GM20000 (cell line): ENCODE data around the gene HOXC5.

Experiments used
- DNase-seq: peaks from one replicate; pipeline ENCODE4 v3.0.0; 2012; ENCODE audit warnings: low spot score
- TF ChIP-seq, protein P1 (sequence below): IDR thresholded peaks from 2 replicates; pipeline ENCODE4 v1.5.1; 2012; ENCODE audit warnings: mild to moderate bottlenecking, control low read depth; ENCODE audit errors: extremely low read depth, missing control alignments

The HOXC5 gene

DNA sequence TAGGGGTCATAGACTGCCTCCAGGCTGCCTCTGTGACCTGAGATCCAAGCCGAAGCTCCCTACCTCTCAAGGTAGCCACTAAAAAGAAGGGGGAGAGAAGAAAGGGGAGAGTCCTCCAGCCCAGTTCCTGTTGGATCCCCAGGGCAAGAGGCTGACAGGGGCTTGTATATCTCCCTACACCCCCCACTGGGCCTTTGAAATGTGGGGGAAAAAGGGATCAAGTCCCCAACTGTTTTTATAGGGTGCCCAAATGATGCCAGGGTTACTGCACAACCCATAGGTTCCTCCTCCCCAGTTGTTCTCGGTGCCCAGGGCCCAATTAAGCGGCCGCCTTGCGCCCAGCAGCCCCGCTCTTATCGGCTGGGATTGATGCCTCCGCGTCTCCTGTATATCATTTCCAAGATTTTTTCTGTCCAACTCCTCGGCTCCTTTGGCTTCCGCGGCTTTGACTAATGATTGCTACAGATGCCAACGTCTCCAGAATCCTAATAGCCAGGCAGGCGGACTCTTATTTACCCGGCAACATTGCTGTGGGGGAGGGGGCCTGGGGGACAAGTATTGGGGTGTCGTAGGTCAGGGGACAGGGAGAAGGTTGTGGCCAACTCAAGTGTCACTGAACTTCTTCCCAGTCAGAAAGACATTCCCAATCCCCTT is 13.1 kb downstream of the HOXC5 start:
- TF ChIP-seq, protein P1, sequence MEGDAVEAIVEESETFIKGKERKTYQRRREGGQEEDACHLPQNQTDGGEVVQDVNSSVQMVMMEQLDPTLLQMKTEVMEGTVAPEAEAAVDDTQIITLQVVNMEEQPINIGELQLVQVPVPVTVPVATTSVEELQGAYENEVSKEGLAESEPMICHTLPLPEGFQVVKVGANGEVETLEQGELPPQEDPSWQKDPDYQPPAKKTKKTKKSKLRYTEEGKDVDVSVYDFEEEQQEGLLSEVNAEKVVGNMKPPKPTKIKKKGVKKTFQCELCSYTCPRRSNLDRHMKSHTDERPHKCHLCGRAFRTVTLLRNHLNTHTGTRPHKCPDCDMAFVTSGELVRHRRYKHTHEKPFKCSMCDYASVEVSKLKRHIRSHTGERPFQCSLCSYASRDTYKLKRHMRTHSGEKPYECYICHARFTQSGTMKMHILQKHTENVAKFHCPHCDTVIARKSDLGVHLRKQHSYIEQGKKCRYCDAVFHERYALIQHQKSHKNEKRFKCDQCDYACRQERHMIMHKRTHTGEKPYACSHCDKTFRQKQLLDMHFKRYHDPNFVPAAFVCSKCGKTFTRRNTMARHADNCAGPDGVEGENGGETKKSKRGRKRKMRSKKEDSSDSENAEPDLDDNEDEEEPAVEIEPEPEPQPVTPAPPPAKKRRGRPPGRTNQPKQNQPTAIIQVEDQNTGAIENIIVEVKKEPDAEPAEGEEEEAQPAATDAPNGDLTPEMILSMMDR = no peak
- no peak for DNase-seq

DNA sequence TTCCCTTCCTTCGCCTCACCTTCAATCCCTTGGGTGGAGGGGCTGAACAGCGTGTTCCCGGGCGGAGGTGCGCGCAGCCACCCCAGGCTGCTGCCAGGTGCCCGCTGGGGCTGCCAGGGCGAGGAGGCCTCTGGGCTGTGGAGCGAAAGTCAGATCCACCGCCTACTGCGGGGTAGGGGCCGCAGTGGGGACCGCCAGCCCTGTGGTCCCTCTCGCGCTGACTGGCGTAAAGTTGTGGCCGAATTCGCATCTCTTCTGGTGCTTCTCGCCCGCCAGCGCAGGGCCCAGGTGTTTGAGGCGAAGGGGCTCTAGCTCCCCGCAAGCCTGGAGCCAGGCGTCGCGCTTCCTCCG is 13.9 kb downstream of the HOXC5 start:
- DNase-seq = no peak
- TF ChIP-seq, protein P1 = no peak

DNA sequence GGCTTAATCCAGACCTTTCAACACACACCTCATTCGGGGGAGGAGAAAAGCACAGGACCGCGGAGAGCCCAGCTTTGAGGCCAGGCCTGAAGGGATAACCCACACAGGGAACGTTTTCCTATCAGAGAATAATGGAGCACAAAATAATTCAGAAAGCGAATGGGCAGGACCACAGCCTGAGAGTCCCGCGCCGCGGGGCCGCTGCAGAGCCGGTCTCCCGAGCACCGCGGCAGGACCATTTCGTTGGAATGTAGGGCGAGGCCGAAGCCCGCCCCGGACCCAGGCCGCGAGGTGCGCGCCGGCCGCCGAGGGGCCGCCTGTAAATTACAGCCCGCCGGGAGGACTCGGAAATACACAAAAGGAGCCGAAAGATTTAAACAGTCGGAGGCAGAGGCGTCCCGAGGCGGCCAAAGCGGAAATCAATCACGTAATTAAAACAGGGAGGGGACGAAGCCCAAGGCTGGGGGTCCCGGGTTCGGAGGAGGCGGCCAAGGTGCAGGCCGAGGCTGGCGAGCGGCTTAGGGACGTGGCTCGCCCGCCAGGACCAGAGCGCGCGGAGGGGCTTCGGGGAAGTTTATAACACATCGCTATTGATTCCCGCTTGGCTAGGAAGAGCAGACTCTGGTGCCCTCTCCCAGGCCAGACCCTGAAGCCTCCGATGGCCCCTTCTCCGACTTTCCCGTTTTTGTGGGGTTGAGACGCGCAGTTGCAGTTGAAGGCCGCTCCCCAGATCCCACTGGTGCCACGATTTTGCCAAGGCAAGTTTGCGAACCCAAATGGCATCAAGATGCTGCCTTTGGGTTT is 14.5 kb downstream of the HOXC5 start:
- TF ChIP-seq, protein P1 = no peak
- no peak for DNase-seq

DNA sequence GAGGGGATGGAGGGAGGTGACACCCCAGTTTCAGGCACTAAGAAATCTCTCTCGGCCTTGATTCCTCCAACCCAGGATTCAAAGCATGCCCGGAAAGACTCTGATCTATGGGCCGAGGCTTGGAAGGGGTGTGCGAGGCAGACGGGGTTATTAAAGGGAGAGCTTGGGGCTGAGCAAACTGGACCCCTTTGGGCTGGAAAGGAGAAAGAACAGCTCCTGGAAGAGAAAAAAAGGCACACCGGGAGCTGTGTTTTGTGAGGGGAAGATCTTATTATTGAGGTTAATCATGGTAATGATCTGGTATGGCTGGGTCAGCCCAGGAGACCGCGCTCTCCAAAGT is 15.1 kb downstream of the HOXC5 start:
- no peak for DNase-seq
- TF ChIP-seq, protein P1 = no peak

DNA sequence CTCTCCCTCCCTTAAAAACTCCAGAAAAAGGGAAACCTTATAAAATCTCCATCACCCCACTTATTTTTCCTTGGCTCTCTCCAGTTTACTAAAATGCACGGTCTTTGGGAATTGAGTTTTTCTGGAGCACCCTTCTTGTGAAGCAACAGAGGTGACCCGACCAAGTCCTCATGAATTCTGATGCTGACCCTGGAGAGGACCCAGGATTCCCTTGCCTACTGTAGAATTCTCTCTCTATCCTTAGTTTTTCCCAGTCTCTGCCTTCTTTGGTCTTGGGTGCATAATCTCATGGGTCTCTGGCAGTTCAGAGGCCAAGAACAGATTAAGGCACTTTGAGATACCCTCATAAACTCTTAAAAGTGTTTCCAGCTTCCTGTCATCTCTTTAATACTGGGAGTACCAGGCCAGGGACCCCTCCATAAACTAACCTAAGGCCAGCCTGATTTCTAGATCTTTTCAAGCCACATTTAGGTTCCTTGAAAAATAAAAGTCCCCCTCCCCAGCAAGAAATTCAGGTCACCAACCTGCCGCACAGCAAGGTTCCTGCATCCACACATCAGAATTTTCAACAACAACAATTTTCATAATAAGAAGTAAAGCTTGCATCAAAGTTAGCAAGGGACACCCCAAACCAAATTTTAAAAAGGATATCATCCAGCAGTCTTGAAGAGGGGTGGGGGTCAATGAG is 15.7 kb downstream of the HOXC5 start:
- TF ChIP-seq, protein P1 = no peak

DNA sequence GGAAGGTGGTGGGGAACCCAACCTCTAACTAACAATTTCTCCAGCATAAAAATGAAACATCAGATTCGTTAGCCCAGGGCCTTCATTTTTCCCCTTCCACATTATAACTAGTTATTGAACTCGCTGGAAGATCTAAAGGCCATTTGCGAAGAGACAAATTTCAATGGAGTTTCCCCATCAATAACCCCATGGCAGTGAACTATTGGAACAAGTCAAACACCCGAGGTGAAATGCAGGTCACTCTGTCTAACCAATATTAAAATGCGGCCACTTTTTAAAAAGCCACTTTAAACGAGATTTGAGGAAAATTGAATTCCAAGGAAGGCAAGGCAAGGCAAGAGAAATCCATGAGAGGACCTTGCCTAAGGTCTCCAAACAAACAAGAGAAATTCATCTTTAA is 16.3 kb downstream of the HOXC5 start:
- DNase-seq = no peak
- TF ChIP-seq, protein P1 = no peak

More for the DNA sequence above, 15.7 kb downstream of the HOXC5 start:
- DNase-seq = no peak

DNA sequence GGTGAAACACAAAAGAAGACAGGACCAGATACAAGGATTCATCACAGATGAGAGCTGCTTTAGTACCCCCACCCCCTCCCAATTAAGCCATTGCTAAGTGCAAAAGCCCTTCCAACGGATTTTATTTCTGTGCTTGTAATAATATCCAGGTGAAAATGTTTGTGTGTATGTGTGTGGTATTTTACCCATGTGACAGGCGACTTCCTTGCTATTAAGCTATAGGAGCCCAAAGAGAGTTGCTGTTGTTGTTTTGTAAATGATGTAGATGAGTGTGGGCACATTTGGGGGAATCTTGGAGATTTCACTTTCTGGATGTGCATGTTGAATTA is 17.6 kb downstream of the HOXC5 start:
- TF ChIP-seq, protein P1 = no peak
- DNase-seq = no peak
